Natural killer cell (primary cell): ENCODE results near the gene CPLX4. TPM values are rescaled to one million over a fixed set of nuclear protein-coding genes. Genes with fewer than 3 reads are reported as not detected.
A peak's percentile ranks its signal among the peaks of the same experiment; 100 is the strongest.
"Not testable (repeated sequence)": the region's sequence is repeated elsewhere in the genome, so short reads cannot be mapped to it uniquely, and the experiment has no call there.

Experiments
- ATAC-seq, 3 donors: fragments of 150-1000 bp in 2 of 3; fragments of 200-7000 bp in 1 of 3; cut with Tn5 transposase; 1 replicate in 1 of 3; 2 replicates in 2 of 3; pipeline ENCODE4 v1.10.0; 2021; ENCODE audit warnings: mild to moderate bottlenecking in 2 of 3, moderate library complexity in 2 of 3
- DNase-seq, 2 donors: peaks; one replicate each; pipeline versions ENCODE4 v3.0.0 to v3.0.0-alpha.2; 2013 to 2021; ENCODE audit warnings: mixed read lengths in 1 of 2
- H3K27ac ChIP-seq: one replicate; pipeline ENCODE4 v1.5.1; 2013; ENCODE audit warnings: mild to moderate bottlenecking, low read length
- H3K27me3 ChIP-seq: one replicate; pipeline ENCODE4 v1.6.1; 2013; ENCODE audit warnings: low read length; ENCODE audit not compliant: control insufficient read depth, insufficient read depth
- H3K36me3 ChIP-seq: one replicate; pipeline ENCODE4 v1.6.1; 2013; ENCODE audit warnings: low read length; ENCODE audit not compliant: control insufficient read depth, insufficient read depth
- H3K4me1 ChIP-seq: one replicate; pipeline ENCODE4 v1.6.1; 2013; ENCODE audit warnings: low read length; ENCODE audit not compliant: control insufficient read depth, insufficient read depth
- H3K4me3 ChIP-seq: one replicate; pipeline ENCODE4 v1.5.1; 2013; ENCODE audit warnings: low read length
- H3K9me3 ChIP-seq: one replicate; pipeline ENCODE4 v1.6.1; 2013; ENCODE audit warnings: low read length; ENCODE audit not compliant: control insufficient read depth, insufficient read depth
- H3K27ac Mint-ChIP-seq, 2 donors: one replicate each; pipeline ENCODE4 v1.8.0; 2022; ENCODE audit warnings: mild to moderate bottlenecking in 2 of 2, mixed read lengths in 2 of 2, moderate library complexity in 1 of 2
- H3K27me3 Mint-ChIP-seq, 2 donors: one replicate each; pipeline ENCODE4 v1.8.0; 2022; ENCODE audit warnings: low read depth in 2 of 2, mixed read lengths in 2 of 2
- H3K36me3 Mint-ChIP-seq: one replicate; pipeline ENCODE4 v1.8.0; 2022; ENCODE audit warnings: mixed read lengths
- H3K4me1 Mint-ChIP-seq, 2 donors: one replicate each; pipeline ENCODE4 v1.8.0; 2022; ENCODE audit warnings: mixed read lengths in 2 of 2
- H3K4me3 Mint-ChIP-seq: one replicate; pipeline ENCODE4 v1.8.0; 2022; ENCODE audit warnings: mild to moderate bottlenecking, moderate library complexity, mixed read lengths
- H3K9me3 Mint-ChIP-seq, 2 donors: one replicate each; pipeline ENCODE4 v1.8.0; 2022; ENCODE audit warnings: mixed read lengths in 2 of 2
- CTCF ChIP-seq: fragments of 200-600 bp; IDR thresholded peaks from one replicate; pipeline ENCODE4 v1.8.0; 2022; ENCODE audit warnings: antibody characterized with exemption
- WGBS: methylation state at CpG from one replicate; pipeline ENCODE4 v1.1.7; 2013; ENCODE audit warnings: missing lambda C conversion rate; ENCODE audit not compliant: insufficient coverage; 5-methylcytosine and 5-hydroxymethylcytosine counted together
- intact Hi-C: fragments of 100-400 bp; cut with micrococcal nuclease; formaldehyde crosslinking; loops from one replicate; pipeline ENCODE4 v1.14.2; 2022
- total RNA-seq, 4 donors: library from RNA; stranded (reverse); fragments of 120-200 nt in 1 of 4; gene quantifications; one replicate each; pipeline versions ENCODE4 v1.2.3 to v1.2.4, GENCODE V29; 2013 to 2022

Gene CPLX4
- total RNA-seq, 3 donors from 2014 or later (not counting 1 experiment from before 2014, with no cell fraction given), result not detected

- intact Hi-C loops, result no loop called here
Measured at GRCh38 chr18:59263661-59264060, 54.8 kb downstream of the CPLX4 start.

GRCh38 chr18:59262243-59262642, 56.2 kb downstream of the CPLX4 start:
- DNase-seq, H3K4me3 Mint-ChIP-seq, H3K36me3 ChIP-seq, ATAC-seq, H3K27ac ChIP-seq, H3K9me3 Mint-ChIP-seq, H3K4me1 ChIP-seq, H3K4me1 Mint-ChIP-seq, H3K9me3 ChIP-seq, intact Hi-C loops, H3K27ac Mint-ChIP-seq, H3K36me3 Mint-ChIP-seq, H3K4me3 ChIP-seq: not testable (repeated sequence)
- peaks cover 33% of the 10 kb centered on the region for H3K27me3 ChIP-seq
- H3K27me3 Mint-ChIP-seq, result peaks cover 36 to 44% of the 10 kb centered on the region in 2 donors
- WGBS, result no CpG with 5 or more reads among the region's 2 CpGs

More at GRCh38 chr18:59263661-59264060, 54.8 kb downstream of the CPLX4 start:
- no peaks in the 10 kb centered on the region for H3K9me3 ChIP-seq
- Mint-ChIP-seq H3K27ac (no peak overlapping the region), H3K4me1 (peaks cover 0 to 6% of the 10 kb centered on the region in 2 donors), H3K9me3 (peaks cover 0 to 2% of the 10 kb centered on the region in 2 donors), H3K27me3 (peaks cover 44 to 58% of the 10 kb centered on the region in 2 donors), H3K4me3 (no peak overlapping the region), H3K36me3 (no peaks in the 10 kb centered on the region)
- H3K36me3 ChIP-seq, result no peaks in the 10 kb centered on the region
- no peak overlapping the region for H3K4me3 ChIP-seq
- H3K4me1 ChIP-seq, result peaks cover 9% of the 10 kb centered on the region
- peaks cover 43% of the 10 kb centered on the region for H3K27me3 ChIP-seq
- ATAC-seq (no peak), DNase-seq (no peak)
- no peak overlapping the region for H3K27ac ChIP-seq
- 18% methylated on average over 14 of the region's 16 CpGs for WGBS
- TF ChIP-seq CTCF, result no peak

DNA sequence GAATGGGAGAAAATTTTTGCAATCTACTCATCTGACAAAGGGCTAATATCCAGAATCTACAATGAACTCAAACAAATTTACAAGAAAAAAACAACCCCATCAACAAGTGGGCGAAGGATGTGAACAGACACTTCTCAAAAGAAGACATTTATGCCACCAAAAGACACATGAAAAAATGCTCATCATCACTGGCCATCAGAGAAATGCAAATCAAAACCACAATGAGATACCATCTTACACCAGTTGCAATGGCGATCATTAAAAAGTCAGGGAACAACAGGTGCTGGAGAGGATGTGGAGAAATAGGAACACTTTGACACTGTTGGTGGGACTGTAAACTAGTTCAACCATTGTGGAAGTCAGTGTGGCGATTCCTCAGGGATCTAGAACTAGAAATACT, 56.6 kb downstream of the CPLX4 start:
- no CpG with 5 or more reads among the region's 3 CpGs for WGBS
- H3K27ac ChIP-seq, H3K4me1 ChIP-seq, ATAC-seq, H3K36me3 Mint-ChIP-seq, H3K4me3 Mint-ChIP-seq, H3K4me3 ChIP-seq, H3K4me1 Mint-ChIP-seq, DNase-seq, intact Hi-C loops, H3K36me3 ChIP-seq, H3K9me3 Mint-ChIP-seq, H3K9me3 ChIP-seq, H3K27ac Mint-ChIP-seq: not testable (repeated sequence)
- H3K27me3 ChIP-seq, result peaks cover 29% of the 10 kb centered on the region
- H3K27me3 Mint-ChIP-seq, result peaks cover 34 to 40% of the 10 kb centered on the region in 2 donors

DNA sequence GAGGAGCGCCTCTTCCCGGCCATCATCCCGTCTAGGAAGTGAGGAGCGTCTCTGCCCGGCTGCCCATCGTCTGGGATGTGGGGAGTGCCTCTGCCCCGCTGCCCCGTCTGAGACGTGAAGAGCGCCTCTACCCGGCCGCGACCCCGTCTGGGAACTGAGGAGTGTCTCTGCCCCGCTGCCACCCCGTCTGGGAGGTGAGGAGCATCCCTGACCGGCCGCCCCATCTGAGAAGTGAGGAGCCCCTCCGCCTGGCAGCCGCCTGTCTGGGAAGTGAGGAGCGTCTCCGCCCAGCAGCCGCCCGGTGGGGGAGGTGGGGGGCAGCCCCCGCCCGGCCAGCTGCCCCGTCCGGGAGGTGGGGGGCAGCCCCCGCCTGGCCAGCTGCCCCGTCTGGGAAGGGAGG, 63.0 kb downstream of the CPLX4 start:
- H3K27ac ChIP-seq, intact Hi-C loops, H3K36me3 ChIP-seq, H3K36me3 Mint-ChIP-seq, H3K4me1 Mint-ChIP-seq, H3K27me3 ChIP-seq, H3K4me3 Mint-ChIP-seq, DNase-seq, H3K27ac Mint-ChIP-seq, H3K4me1 ChIP-seq, H3K4me3 ChIP-seq, ATAC-seq, H3K9me3 Mint-ChIP-seq, H3K9me3 ChIP-seq: not testable (repeated sequence)
- peaks cover 10 to 20% of the 10 kb centered on the region in 2 donors for H3K27me3 Mint-ChIP-seq
- WGBS, result 95% methylated on average over 30 of the region's 30 CpGs

- Histone ChIP-seq H3K4me3 (no peak overlapping the region), H3K36me3 (no peaks in the 10 kb centered on the region), H3K9me3 (no peaks in the 10 kb centered on the region), H3K27ac (no peak overlapping the region), H3K4me1 (no peaks in the 10 kb centered on the region), H3K27me3 (peaks cover 2% of the 10 kb centered on the region)
- Mint-ChIP-seq H3K4me3 (no peak overlapping the region), H3K36me3 (no peaks in the 10 kb centered on the region), H3K4me1 (no peaks in the 10 kb centered on the region), H3K9me3 (peaks cover 0 to 2% of the 10 kb centered on the region in 2 donors), H3K27me3 (peaks cover 12 to 13% of the 10 kb centered on the region in 2 donors), H3K27ac (no peak overlapping the region)
- intact Hi-C loops, result no loop called here
- ATAC-seq (no peak), DNase-seq (peak in 1 of 2 donors; percentile 54)
- 20% methylated on average over 3 of the region's 5 CpGs for WGBS
- peak; percentile 15 for TF ChIP-seq CTCF
Measured at GRCh38 chr18:59249199-59249774, 69.2 kb downstream of the CPLX4 start.
